Skeletal muscle cell (primary cell): ENCODE measurements around the gene WDR11.
A peak's percentile ranks its signal among the peaks of the same experiment; 100 is the strongest.

Source experiments
- DNase-seq: peaks from one replicate; pipeline ENCODE4 v3.0.0-alpha.2; 2010; ENCODE audit warnings: low read depth
- H3K4me3 ChIP-seq: 2 replicates; pipeline ENCODE4 v1.5.1; 2011; ENCODE audit warnings: low read depth, mild to moderate bottlenecking, control low read depth, low read length, moderate library complexity

Gene WDR11

DNA sequence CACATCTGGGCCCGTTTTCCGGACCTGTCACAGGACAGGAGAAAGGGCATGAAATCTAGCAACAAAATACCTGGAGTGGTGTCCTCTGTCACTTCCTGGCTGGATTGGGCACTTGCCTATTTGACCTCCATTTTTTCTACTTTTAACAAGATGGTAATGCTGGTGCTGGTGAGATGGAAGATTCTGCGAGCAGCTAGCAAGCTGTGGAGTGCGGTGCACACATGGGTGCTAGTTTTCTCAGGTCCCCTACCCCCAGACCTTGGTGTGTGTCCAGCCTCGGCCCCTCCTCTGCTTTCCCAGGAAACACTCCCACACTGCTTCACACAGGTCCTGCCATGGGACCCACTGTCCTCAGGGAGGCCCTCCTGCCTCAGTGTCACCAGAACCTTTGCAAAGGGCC lies 87.7 kb downstream of the WDR11 start:
- no peak overlapping the region for H3K4me3 ChIP-seq
- no peak for DNase-seq

DNA sequence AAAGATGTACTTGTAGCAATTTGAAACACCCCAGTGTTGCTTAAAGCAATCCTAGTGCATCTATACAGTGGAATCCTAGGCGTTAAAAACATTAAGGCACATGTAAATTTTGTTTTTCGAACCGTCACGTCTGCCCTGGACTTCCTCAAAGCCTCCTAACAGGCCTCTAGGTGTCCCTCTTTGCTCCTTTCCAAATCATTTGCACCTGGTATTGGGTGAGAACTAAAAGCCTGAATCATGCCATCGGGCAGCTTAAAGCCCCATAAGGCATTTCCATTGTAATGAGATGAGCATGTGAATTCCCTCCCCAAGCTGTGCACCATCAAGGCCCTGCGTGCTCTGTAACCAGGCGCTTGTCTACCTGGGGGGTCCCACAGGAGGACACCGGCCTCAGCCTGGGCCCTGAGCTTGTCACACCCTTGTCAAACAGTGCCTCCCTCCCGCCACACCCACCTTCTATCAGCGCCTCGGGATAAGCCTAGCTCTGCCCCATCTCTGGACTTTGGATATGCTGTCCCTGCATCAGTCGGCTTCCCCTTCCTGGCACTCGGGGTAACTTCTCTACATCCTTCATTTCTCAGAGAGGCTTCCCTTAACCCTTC lies 89.2 kb downstream of the WDR11 start:
- DNase-seq, result no peak

GRCh38 chr10:120941501-120941900 lies 90.3 kb downstream of the WDR11 start:
- DNase-seq, result no peak
- H3K4me3 ChIP-seq, result no peak overlapping the region

More for the DNA sequence above, 89.2 kb downstream of the WDR11 start:
- no peak overlapping the region for H3K4me3 ChIP-seq

DNA sequence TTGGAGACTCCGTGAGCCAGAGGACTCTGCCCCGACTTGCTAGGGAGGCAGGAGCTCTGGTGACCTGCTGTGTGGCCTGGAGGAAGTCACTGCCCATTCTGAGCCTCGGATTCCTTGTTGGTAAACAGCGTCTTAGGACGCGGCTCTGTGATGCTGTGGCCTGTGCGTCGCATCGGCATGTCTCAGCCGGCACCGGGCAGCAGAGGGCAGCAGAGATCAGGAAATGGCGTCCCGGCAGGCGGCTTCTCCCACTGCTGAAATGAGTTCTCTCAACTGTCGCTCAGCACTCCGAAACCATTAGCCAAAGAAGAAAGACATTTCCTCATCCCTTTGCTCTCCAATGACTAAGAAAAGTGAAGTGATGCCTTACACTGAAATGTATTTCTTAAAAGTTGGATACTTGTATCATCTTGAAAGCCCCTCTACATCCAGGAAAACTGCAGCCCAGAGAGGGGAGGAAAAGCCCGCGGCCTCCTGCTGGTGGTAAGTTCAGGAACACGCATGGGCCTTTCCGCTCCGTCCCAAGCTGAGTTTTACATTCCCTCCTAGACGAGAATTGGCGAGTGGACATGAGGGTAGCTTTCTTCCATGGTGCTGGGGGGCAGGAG lies 91.7 kb downstream of the WDR11 start:
- H3K4me3 ChIP-seq, result no peak overlapping the region
- peak; percentile 30 for DNase-seq

DNA sequence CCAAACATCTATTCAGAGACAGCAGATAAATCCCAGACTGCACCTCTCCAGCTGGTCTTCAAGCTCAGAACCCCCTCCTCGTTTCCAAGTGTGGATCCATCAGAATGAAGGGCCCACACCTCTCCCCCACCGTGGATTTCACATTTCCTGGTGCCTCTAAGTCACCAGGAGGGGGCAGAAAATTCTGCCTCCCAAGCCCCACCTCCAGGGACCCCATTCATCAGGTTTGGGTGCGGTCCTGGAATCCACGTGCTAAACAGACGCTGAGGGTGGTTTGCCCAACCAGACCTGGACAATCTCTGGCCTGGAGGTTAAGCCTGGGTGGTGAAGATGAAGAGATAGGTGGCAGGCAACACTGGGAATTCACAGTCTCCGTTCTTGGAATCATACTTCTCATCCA lies 92.4 kb downstream of the WDR11 start:
- DNase-seq, result no peak

GRCh38 chr10:120944586-120945125 lies 93.5 kb downstream of the WDR11 start:
- H3K4me3 ChIP-seq, result no peak overlapping the region
- no peak for DNase-seq

More for the DNA sequence above, 92.4 kb downstream of the WDR11 start:
- H3K4me3 ChIP-seq, result no peak overlapping the region

GRCh38 chr10:120945182-120945581 lies 94.0 kb downstream of the WDR11 start:
- no peak for DNase-seq
- H3K4me3 ChIP-seq, result no peak overlapping the region

DNA sequence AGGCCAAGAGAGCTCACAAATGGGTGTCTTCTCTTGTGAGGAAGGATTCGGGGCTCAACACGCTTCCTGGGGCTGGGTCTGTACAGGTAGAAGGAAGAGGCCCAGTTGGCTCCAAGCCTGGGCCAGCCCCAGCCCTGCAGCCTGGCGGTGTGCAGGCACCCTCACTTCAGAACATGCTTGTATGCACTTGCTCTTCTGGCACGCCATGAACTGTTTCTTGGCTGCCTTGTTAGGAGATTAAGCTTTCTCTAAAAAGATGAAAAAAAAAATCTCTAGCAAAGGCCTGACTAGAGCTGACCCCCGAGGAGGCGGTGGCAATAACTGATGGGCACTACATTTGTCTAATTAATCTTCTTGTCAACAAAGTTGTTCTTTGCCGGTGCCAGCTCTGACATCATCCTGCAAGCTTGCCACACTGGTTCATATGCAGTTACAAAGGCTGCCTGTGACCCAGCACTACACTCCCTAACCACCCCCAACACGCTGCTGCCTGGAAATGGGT lies 94.7 kb downstream of the WDR11 start:
- DNase-seq, result no peak
- H3K4me3 ChIP-seq, result no peak overlapping the region

DNA sequence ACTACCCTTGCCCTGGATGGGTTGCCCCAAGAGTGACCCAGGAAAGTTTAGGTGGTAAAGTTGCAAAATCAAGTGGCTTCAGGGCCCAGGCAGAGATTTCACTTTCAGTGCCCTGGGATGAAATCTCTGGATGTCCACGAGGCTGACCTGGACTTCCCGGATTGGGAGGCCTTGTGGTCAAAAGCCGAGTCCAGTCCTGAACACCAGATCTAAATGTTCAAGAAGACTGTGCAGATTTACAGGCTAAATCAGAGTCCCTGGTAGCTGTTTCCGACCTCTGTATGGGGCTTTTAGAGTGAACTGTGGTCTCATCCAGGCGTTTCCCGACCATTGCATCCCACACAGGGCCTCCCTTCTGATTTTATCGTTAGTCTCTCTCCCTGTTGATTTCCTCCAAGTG lies 95.3 kb downstream of the WDR11 start:
- no peak for DNase-seq
- no peak overlapping the region for H3K4me3 ChIP-seq

GRCh38 chr10:120948889-120949608 lies 97.9 kb downstream of the WDR11 start:
- peak; percentile 25 for DNase-seq
- peak overlapping the region; percentile 59 for H3K4me3 ChIP-seq

DNA sequence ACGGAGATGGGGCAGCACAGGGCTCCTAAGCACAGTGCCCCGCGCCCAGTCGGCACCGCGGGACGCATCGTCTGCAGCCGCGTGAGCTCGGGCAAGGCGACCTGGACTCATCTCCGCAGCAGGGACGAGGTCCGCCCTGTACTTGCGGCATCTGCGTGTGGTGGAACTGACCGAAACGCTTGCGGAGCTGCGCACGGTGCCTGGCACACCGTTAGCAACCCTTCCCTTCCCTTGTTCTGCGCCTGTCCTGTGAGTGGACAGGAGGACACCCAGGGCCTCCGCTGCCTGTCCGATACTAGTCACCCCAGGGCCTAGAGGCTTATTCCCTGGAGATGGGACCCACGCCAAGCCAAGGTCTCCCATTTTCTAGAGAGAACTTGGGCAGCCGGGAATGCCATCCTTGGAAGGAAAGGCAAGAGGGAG lies 98.5 kb downstream of the WDR11 start:
- no peak for DNase-seq
- H3K4me3 ChIP-seq, result peak overlapping the region; percentile 59

DNA sequence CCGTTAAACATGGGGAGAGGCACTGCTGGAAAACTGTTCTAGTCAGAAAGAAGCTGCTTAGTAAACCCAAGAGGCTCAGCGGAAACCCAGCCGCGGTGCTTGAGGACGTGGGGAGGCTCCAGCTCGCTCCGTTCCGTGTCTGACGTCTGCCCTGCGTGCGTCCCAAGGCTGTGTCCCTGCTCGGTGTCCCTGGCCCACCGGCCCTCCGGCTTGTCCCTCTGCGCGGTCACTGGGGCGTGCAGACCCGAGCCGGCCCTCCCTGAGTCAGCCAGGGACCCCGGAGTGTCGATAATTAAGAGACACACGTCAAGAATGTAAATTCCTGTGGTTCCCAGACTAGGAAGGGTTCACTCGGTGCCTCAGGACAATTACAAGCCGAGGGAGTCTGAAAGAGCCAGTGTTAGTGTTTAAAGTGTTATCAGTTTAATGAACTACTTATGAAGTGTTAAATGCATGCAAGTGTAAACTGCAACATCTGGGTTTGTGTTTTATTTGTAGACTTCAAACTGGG lies 98.9 kb downstream of the WDR11 start:
- DNase-seq, result no peak
- peak overlapping the region; percentile 59 for H3K4me3 ChIP-seq

DNA sequence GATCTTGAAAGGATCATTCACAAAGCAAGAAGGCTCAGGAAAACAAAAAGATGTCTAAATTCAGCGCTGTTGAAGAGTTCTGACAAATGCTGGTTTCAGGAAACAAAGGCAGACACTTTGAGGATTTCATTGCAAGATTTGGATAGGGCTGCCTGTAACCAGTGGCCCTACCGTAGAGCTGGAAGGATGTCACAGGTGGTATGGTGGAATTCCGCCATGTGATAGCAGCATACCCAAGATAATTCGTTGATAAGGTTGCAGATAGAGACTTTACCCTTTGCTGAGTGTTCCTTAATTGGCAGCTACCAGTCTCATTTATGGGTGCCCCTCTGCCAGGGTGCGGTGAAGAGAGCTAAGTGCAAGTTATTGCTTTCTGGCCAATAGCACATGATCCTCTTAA lies 100.1 kb downstream of the WDR11 start:
- DNase-seq, result no peak
- H3K4me3 ChIP-seq, result no peak overlapping the region

DNA sequence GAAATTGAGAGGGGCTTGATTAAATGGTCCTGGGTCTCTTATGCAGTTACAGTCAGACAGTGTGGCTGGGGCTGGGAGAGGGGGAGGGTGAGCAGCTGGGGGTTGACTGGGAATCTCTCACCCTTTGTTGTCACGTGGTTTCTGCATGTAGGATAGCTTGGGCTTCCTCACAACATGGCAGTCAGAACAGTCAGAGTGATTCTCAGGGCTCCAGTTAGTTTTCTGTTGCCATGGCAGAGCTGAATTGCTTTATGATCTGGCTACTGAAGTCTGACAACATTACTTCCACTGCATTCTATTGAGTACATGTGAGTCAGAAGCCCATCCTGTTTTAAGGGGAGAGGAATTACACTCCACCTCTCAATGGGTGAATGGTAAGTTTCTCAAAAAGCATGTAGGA lies 102.7 kb downstream of the WDR11 start:
- no peak for DNase-seq
- H3K4me3 ChIP-seq, result no peak overlapping the region
